ENCODE data around the gene ZNF674.

DNA sequence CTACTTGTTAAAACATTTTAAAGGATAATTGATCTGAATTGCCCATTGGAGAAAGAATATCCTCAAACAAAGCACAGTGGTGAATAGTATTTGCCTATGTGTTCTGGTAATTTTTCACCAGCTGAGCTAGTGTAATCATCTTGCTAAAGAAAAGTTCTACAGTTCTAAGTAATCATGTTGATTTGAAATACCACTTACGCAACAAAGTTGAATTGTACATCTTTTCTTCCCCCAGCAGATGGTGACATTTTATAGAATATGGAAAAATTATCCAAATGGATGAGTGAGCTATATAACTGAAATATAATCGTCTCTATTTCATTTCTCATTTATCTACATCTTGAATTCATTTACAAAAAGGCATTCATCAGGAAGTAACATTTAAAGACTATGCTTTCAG, 9.7 kb upstream of the ZNF674 start:
- TF ChIP-seq, protein P1, sequence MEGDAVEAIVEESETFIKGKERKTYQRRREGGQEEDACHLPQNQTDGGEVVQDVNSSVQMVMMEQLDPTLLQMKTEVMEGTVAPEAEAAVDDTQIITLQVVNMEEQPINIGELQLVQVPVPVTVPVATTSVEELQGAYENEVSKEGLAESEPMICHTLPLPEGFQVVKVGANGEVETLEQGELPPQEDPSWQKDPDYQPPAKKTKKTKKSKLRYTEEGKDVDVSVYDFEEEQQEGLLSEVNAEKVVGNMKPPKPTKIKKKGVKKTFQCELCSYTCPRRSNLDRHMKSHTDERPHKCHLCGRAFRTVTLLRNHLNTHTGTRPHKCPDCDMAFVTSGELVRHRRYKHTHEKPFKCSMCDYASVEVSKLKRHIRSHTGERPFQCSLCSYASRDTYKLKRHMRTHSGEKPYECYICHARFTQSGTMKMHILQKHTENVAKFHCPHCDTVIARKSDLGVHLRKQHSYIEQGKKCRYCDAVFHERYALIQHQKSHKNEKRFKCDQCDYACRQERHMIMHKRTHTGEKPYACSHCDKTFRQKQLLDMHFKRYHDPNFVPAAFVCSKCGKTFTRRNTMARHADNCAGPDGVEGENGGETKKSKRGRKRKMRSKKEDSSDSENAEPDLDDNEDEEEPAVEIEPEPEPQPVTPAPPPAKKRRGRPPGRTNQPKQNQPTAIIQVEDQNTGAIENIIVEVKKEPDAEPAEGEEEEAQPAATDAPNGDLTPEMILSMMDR (IDR thresholded peaks at IDR 0.05; ENCODE audit: insufficient read depth, low read length) = no peak
- no peak for TF ChIP-seq POLR2AphosphoS5 (IDR thresholded peaks at IDR 0.05; ENCODE audit: low read depth)
- no peak for TF ChIP-seq GABPA (IDR thresholded peaks at IDR 0.05; ENCODE audit: low read depth)
- TF ChIP-seq, protein P2, sequence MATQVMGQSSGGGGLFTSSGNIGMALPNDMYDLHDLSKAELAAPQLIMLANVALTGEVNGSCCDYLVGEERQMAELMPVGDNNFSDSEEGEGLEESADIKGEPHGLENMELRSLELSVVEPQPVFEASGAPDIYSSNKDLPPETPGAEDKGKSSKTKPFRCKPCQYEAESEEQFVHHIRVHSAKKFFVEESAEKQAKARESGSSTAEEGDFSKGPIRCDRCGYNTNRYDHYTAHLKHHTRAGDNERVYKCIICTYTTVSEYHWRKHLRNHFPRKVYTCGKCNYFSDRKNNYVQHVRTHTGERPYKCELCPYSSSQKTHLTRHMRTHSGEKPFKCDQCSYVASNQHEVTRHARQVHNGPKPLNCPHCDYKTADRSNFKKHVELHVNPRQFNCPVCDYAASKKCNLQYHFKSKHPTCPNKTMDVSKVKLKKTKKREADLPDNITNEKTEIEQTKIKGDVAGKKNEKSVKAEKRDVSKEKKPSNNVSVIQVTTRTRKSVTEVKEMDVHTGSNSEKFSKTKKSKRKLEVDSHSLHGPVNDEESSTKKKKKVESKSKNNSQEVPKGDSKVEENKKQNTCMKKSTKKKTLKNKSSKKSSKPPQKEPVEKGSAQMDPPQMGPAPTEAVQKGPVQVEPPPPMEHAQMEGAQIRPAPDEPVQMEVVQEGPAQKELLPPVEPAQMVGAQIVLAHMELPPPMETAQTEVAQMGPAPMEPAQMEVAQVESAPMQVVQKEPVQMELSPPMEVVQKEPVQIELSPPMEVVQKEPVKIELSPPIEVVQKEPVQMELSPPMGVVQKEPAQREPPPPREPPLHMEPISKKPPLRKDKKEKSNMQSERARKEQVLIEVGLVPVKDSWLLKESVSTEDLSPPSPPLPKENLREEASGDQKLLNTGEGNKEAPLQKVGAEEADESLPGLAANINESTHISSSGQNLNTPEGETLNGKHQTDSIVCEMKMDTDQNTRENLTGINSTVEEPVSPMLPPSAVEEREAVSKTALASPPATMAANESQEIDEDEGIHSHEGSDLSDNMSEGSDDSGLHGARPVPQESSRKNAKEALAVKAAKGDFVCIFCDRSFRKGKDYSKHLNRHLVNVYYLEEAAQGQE (IDR thresholded peaks at IDR 0.05; ENCODE audit: insufficient replicate concordance, low read depth) = no peak
